ENCODE measurements around the gene FBL.
"Not testable (repeated sequence)": the region's sequence is repeated elsewhere in the genome, so short reads cannot be mapped to it uniquely, and the experiment has no call there.

The FBL gene

GRCh38 chr19:39825531-39826076 lies 20.6 kb downstream of the FBL start:
- FAIRE-seq (no peak), DNase-seq (ENCODE audit: low spot score) (no peak)

- FAIRE-seq, result no peak
- no peak for DNase-seq (ENCODE audit: low spot score)
Observed at GRCh38 chr19:39825093-39825463, 21.1 kb downstream of the FBL start.

GRCh38 chr19:39824143-39825092 lies 21.8 kb downstream of the FBL start:
- no peak for DNase-seq (ENCODE audit: low spot score)
- no peak for FAIRE-seq

- DNase-seq (ENCODE audit: low spot score) (no peak), FAIRE-seq (no peak)
Observed at GRCh38 chr19:39823686-39824085, 22.5 kb downstream of the FBL start.

- DNase-seq (ENCODE audit: low spot score), result no peak
- FAIRE-seq, result no peak
Observed at GRCh38 chr19:39820696-39821095, 25.5 kb downstream of the FBL start.

- FAIRE-seq (no peak), DNase-seq (ENCODE audit: low spot score) (no peak)
Observed at GRCh38 chr19:39819786-39820185, 26.4 kb downstream of the FBL start.

GRCh38 chr19:39818626-39819097 lies 27.5 kb downstream of the FBL start:
- DNase-seq (ENCODE audit: low spot score) (no peak), FAIRE-seq (no peak)

GRCh38 chr19:39817888-39818561 lies 28.2 kb downstream of the FBL start:
- FAIRE-seq, result no peak
- DNase-seq (ENCODE audit: low spot score), result no peak

- no peak for FAIRE-seq
- DNase-seq (ENCODE audit: low spot score), result no peak
Observed at GRCh38 chr19:39816287-39817048, 29.7 kb downstream of the FBL start.

- DNase-seq (ENCODE audit: low spot score) (no peak), FAIRE-seq (no peak)
Observed at GRCh38 chr19:39814595-39814994, 31.6 kb downstream of the FBL start.

GRCh38 chr19:39814111-39814510 lies 32.1 kb downstream of the FBL start:
- FAIRE-seq; DNase-seq (ENCODE audit: low spot score): not testable (repeated sequence)

- no peak for FAIRE-seq
- DNase-seq (ENCODE audit: low spot score), result no peak
Observed at GRCh38 chr19:39813264-39813993, 32.8 kb downstream of the FBL start.

- FAIRE-seq (no peak), DNase-seq (ENCODE audit: low spot score) (no peak)
Observed at GRCh38 chr19:39811064-39811463, 35.1 kb downstream of the FBL start.

- no peak for DNase-seq (ENCODE audit: low spot score)
- no peak for FAIRE-seq
Observed at GRCh38 chr19:39810424-39810823, 35.8 kb downstream of the FBL start.

GRCh38 chr19:39809368-39809767 lies 36.8 kb downstream of the FBL start:
- no peak for FAIRE-seq
- DNase-seq (ENCODE audit: low spot score), result no peak

GRCh38 chr19:39808688-39809087 lies 37.5 kb downstream of the FBL start:
- DNase-seq (ENCODE audit: low spot score); FAIRE-seq: not testable (repeated sequence)

- DNase-seq (ENCODE audit: low spot score) (no peak), FAIRE-seq (no peak)
Observed at GRCh38 chr19:39807846-39808364, 38.3 kb downstream of the FBL start.

GRCh38 chr19:39805104-39805503 lies 41.1 kb downstream of the FBL start:
- no peak for FAIRE-seq
- no peak for DNase-seq (ENCODE audit: low spot score)

GRCh38 chr19:39802958-39803357 lies 43.2 kb downstream of the FBL start:
- DNase-seq (ENCODE audit: low spot score), result no peak
- FAIRE-seq, result no peak

GRCh38 chr19:39797083-39797482 lies 49.1 kb downstream of the FBL start:
- FAIRE-seq (no peak), DNase-seq (ENCODE audit: low spot score) (no peak)

Measured in RCC 7860 (cell line).